ENCODE data around the gene FNDC3B.

DNA sequence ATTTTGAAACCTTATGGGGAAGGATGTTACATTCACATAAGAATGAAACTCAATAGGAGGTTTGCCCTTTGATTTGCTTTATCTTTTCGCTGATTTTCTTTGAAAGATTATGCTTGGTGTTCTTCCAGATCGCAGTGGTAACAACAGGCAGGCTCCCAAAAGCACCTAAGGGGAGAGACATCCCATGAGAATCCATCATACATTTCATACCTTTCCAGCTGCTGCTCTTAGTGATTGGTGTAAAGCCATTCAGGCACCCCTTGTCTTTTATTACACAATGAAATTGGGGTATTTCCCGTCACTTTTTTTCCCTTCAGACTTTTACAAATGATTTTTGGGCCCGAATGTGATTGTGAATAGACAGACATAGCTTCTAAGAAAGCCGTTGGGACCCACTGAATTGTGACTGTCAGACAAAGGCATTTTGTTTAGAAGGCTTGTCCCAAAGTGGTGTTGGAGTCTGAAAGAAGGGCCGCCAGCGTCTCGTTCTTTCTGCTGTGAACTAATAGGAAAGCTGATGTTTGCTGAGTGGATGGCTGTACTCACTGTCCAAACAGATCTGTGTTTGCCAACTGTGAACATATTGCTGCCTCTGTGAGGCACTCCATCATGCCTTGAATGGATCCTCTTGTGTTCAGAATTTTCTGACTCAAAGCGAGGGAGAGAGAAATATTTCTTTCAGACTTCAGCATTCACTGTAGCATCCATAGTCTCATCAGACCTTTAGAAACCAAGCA, 164.3 kb downstream of the FNDC3B start:
- TF ChIP-seq, protein P1, sequence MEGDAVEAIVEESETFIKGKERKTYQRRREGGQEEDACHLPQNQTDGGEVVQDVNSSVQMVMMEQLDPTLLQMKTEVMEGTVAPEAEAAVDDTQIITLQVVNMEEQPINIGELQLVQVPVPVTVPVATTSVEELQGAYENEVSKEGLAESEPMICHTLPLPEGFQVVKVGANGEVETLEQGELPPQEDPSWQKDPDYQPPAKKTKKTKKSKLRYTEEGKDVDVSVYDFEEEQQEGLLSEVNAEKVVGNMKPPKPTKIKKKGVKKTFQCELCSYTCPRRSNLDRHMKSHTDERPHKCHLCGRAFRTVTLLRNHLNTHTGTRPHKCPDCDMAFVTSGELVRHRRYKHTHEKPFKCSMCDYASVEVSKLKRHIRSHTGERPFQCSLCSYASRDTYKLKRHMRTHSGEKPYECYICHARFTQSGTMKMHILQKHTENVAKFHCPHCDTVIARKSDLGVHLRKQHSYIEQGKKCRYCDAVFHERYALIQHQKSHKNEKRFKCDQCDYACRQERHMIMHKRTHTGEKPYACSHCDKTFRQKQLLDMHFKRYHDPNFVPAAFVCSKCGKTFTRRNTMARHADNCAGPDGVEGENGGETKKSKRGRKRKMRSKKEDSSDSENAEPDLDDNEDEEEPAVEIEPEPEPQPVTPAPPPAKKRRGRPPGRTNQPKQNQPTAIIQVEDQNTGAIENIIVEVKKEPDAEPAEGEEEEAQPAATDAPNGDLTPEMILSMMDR (tag by site-specific recombination; IDR thresholded peaks at IDR 0.05): no peak
- TF ChIP-seq, protein P2, sequence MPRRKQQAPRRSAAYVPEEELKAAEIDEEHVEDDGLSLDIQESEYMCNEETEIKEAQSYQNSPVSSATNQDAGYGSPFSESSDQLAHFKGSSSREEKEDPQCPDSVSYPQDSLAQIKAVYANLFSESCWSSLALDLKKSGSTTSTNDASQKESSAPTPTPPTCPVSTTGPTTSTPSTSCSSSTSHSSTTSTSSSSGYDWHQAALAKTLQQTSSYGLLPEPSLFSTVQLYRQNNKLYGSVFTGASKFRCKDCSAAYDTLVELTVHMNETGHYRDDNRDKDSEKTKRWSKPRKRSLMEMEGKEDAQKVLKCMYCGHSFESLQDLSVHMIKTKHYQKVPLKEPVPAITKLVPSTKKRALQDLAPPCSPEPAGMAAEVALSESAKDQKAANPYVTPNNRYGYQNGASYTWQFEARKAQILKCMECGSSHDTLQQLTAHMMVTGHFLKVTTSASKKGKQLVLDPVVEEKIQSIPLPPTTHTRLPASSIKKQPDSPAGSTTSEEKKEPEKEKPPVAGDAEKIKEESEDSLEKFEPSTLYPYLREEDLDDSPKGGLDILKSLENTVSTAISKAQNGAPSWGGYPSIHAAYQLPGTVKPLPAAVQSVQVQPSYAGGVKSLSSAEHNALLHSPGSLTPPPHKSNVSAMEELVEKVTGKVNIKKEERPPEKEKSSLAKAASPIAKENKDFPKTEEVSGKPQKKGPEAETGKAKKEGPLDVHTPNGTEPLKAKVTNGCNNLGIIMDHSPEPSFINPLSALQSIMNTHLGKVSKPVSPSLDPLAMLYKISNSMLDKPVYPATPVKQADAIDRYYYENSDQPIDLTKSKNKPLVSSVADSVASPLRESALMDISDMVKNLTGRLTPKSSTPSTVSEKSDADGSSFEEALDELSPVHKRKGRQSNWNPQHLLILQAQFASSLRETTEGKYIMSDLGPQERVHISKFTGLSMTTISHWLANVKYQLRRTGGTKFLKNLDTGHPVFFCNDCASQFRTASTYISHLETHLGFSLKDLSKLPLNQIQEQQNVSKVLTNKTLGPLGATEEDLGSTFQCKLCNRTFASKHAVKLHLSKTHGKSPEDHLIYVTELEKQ (tag by site-specific recombination; IDR thresholded peaks at IDR 0.05; ENCODE audit: borderline replicate concordance): no peak
- TF ChIP-seq ZNF626 (tag by site-specific recombination; IDR thresholded peaks at IDR 0.05) (no peak), YY1 (tag by site-specific recombination; IDR thresholded peaks at IDR 0.05) (no peak), ZNF404 (tag by site-specific recombination; IDR thresholded peaks at IDR 0.05) (no peak), ZIC2 (tag by site-specific recombination; IDR thresholded peaks at IDR 0.05) (no peak), ZNF114 (tag by site-specific recombination; IDR thresholded peaks at IDR 0.05) (no peak), ZNF670 (tag by site-specific recombination; IDR thresholded peaks at IDR 0.05; ENCODE audit: low read depth) (no peak), MEIS1 (CRISPR knock-in tag; IDR thresholded peaks at IDR 0.05; ENCODE audit: borderline replicate concordance) (no peak)
